T1000 (cell line): ENCODE data around the gene FOXC2.

ENCODE experiments used
- DNase-seq: peaks from one replicate; lab custom pipeline; 2025; ENCODE audit warnings: mixed read lengths; lab: John Stamatoyannopoulos, UW

Gene FOXC2

GRCh38 chr16:86573646-86574508 is 7.2 kb downstream of the FOXC2 start:
- no peak for DNase-seq

GRCh38 chr16:86574646-86575045 is 8.0 kb downstream of the FOXC2 start:
- no peak for DNase-seq

- DNase-seq: no peak
Measured at GRCh38 chr16:86575095-86575685, 8.6 kb downstream of the FOXC2 start.

GRCh38 chr16:86575754-86576557 is 9.3 kb downstream of the FOXC2 start:
- peak; percentile 80 for DNase-seq

- no peak for DNase-seq
Measured at GRCh38 chr16:86576591-86577313, 10.1 kb downstream of the FOXC2 start.

GRCh38 chr16:86577314-86577971 is 10.8 kb downstream of the FOXC2 start:
- DNase-seq: no peak

GRCh38 chr16:86578061-86578599 is 11.5 kb downstream of the FOXC2 start, which contains the start of gene FOXL1:
TSS of gene FOXL1 (plus strand) at chr16:86578549. CDS start at chr16:86578724, 175 bp downstream.
- DNase-seq: peak; percentile 56

- peak; percentile 47 for DNase-seq
Measured at GRCh38 chr16:86578611-86579267, 12.1 kb downstream of the FOXC2 start.

GRCh38 chr16:86579268-86580062 is 12.8 kb downstream of the FOXC2 start:
- no peak for DNase-seq

- no peak for DNase-seq
Measured at GRCh38 chr16:86580063-86580790, 13.6 kb downstream of the FOXC2 start.

- no peak for DNase-seq
Measured at GRCh38 chr16:86580791-86581170, 14.2 kb downstream of the FOXC2 start.

- no peak for DNase-seq
Measured at GRCh38 chr16:86581458-86581857, 14.8 kb downstream of the FOXC2 start.

GRCh38 chr16:86584071-86584685 is 17.5 kb downstream of the FOXC2 start:
- no peak for DNase-seq

GRCh38 chr16:86584726-86585721 is 18.4 kb downstream of the FOXC2 start:
- peak; percentile 40 for DNase-seq

GRCh38 chr16:86585821-86586611 is 19.4 kb downstream of the FOXC2 start:
- peak; percentile 16 for DNase-seq

- no peak for DNase-seq
Measured at GRCh38 chr16:86587487-86587886, 20.9 kb downstream of the FOXC2 start.
